ENCODE data around the gene TOGARAM1. TPM values are rescaled to one million over a fixed set of nuclear protein-coding genes. Genes with fewer than 3 reads are reported as not detected.

TOGARAM1 gene
- total RNA-seq, 1 experiment from 2014 or later: 12.9 TPM

DNA sequence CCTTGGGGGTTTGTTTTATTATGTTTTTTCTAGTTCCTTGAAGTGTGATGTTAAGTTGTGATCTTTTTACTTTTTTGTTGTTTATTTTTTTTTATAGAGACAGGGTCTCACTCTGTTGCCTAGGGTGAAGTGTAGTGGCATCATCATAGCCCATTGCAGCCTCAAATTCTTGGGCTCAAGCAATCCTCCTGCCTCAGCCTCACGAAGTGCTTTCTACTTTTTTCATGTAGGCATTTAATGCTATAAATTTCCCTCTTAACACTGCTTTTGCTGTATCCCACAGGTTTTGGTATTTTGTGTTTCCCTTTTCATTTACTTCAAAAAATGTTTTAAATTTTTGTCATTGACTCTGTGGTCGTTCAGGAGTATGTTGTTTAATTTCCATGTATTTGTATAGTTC lies 95.4 kb downstream of the TOGARAM1 start:
- CTCF ChIA-PET: no interaction called here

DNA sequence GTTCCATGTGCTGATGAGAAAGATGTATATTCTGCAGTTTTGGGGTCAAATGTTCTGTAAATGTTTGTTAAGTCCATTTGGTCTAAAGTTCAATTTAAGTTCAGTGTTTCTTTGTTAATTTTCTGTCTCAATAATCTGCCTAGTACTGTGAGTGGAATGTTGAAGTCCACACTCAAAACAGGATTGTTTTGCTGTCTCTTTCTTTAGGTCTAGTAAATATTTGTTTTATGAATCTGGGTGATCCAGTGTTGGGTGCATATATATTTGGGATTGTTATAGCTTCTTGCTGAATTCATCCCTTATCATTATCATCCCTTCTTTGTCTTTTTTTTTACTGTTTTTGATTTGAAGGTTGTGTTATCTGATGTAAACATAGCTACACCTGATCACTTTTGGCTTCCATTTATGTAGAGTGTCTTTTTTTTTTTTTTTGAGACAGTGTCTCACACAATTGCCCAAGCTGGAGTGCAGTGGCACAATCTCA lies 95.9 kb downstream of the TOGARAM1 start:
- Histone ChIP-seq H3F3A (ENCODE audit: insufficient read depth, low read depth) (no peaks in the 10 kb centered on the region), H3K27me3 (ENCODE audit: insufficient read depth, low read depth) (no peaks in the 10 kb centered on the region), H4K20me1 (ENCODE audit: insufficient read depth) (no peaks in the 10 kb centered on the region), H3K4me2 (no peak overlapping the region), H3K27ac (no peak overlapping the region), H3K9me3 (ENCODE audit: insufficient read depth, low read depth) (no peaks in the 10 kb centered on the region), H3K4me1 (replicated peaks; ENCODE audit: insufficient read depth) (no peaks in the 10 kb centered on the region), H3K4me3 (no peak overlapping the region), H2AFZ (no peak overlapping the region), H3K79me2 (ENCODE audit: low read depth) (no peaks in the 10 kb centered on the region), H3K9me2 (ENCODE audit: insufficient read depth) (peaks cover 5% of the 10 kb centered on the region; the same call in 1 of the 2 replicates), H3K36me3 (ENCODE audit: low read depth) (peaks cover 14% of the 10 kb centered on the region; the same call in 1 of the 2 replicates)
- intact Hi-C loops (cut with micrococcal nuclease; ENCODE audit: unreplicated experiment): no loop called here
- DNase-seq: no peak
- TF ChIP-seq, protein P1, sequence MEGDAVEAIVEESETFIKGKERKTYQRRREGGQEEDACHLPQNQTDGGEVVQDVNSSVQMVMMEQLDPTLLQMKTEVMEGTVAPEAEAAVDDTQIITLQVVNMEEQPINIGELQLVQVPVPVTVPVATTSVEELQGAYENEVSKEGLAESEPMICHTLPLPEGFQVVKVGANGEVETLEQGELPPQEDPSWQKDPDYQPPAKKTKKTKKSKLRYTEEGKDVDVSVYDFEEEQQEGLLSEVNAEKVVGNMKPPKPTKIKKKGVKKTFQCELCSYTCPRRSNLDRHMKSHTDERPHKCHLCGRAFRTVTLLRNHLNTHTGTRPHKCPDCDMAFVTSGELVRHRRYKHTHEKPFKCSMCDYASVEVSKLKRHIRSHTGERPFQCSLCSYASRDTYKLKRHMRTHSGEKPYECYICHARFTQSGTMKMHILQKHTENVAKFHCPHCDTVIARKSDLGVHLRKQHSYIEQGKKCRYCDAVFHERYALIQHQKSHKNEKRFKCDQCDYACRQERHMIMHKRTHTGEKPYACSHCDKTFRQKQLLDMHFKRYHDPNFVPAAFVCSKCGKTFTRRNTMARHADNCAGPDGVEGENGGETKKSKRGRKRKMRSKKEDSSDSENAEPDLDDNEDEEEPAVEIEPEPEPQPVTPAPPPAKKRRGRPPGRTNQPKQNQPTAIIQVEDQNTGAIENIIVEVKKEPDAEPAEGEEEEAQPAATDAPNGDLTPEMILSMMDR (conservative IDR thresholded peaks at IDR 0.05): no peak
- no peak for TF ChIP-seq EZH2 (IDR thresholded peaks at IDR 0.05; ENCODE audit: low read depth)
- POLR2A ChIA-PET (ENCODE audit: unreplicated experiment): no interaction called here
- CTCF ChIA-PET: no interaction called here
- no TSS peak for BruUV-seq (replicated peaks)

More for the DNA sequence above, 95.4 kb downstream of the TOGARAM1 start:
- intact Hi-C loops (cut with micrococcal nuclease; ENCODE audit: unreplicated experiment): no loop called here
- Histone ChIP-seq H3K4me1 (replicated peaks; ENCODE audit: insufficient read depth) (no peaks in the 10 kb centered on the region), H3F3A (ENCODE audit: insufficient read depth, low read depth) (no peaks in the 10 kb centered on the region), H4K20me1 (ENCODE audit: insufficient read depth) (no peaks in the 10 kb centered on the region), H3K4me3 (no peak overlapping the region), H3K9me2 (ENCODE audit: insufficient read depth) (peaks cover 5% of the 10 kb centered on the region; the same call in 1 of the 2 replicates), H3K79me2 (ENCODE audit: low read depth) (no peaks in the 10 kb centered on the region), H3K27me3 (ENCODE audit: insufficient read depth, low read depth) (no peaks in the 10 kb centered on the region), H3K27ac (no peak overlapping the region), H3K36me3 (ENCODE audit: low read depth) (peaks cover 14% of the 10 kb centered on the region; the same call in 1 of the 2 replicates), H3K9me3 (ENCODE audit: insufficient read depth, low read depth) (no peaks in the 10 kb centered on the region), H3K4me2 (no peak overlapping the region), H2AFZ (no peak overlapping the region)
- TF ChIP-seq EZH2 (IDR thresholded peaks at IDR 0.05; ENCODE audit: low read depth): no peak
- TF ChIP-seq, protein P1 (conservative IDR thresholded peaks at IDR 0.05): no peak
- no peak for DNase-seq
- no TSS peak for BruUV-seq (replicated peaks)
- POLR2A ChIA-PET (ENCODE audit: unreplicated experiment): no interaction called here

DNA sequence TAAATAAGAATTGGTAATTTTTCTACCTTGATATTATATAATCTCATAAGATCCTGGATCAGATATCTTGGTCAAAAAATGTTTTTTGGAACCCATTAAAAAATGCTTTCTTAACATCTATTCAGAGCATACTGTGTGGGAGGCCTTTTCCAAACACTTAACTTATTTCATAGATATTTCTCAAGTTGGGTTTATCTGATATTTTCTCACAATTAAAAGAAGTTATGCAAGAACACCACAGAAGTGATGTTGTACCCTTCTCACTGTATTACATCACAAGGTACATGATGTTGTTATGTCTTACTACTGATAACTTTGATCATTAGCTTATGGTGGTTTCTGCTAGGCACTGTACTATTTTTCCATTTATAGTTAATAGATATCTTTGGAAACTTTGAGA lies 98.6 kb downstream of the TOGARAM1 start:
- no peak for DNase-seq
- ChIA-PET POLR2A (ENCODE audit: unreplicated experiment) (no interaction called here), CTCF (no interaction called here)
- H3K9me3 ChIP-seq (ENCODE audit: insufficient read depth, low read depth): no peaks in the 10 kb centered on the region
- H4K20me1 ChIP-seq (ENCODE audit: insufficient read depth): no peaks in the 10 kb centered on the region
- no peaks in the 10 kb centered on the region for H3K27me3 ChIP-seq (ENCODE audit: insufficient read depth, low read depth)
- no peaks in the 10 kb centered on the region for H3K4me1 ChIP-seq (replicated peaks; ENCODE audit: insufficient read depth)
- H3F3A ChIP-seq (ENCODE audit: insufficient read depth, low read depth): no peaks in the 10 kb centered on the region
- peaks cover 5% of the 10 kb centered on the region; the same call in 1 of the 2 replicates for H3K9me2 ChIP-seq (ENCODE audit: insufficient read depth)
- BruUV-seq (replicated peaks): no TSS peak
- TF ChIP-seq, protein P1 (conservative IDR thresholded peaks at IDR 0.05): no peak
- TF ChIP-seq EZH2 (IDR thresholded peaks at IDR 0.05; ENCODE audit: low read depth): no peak
- H3K36me3 ChIP-seq (ENCODE audit: low read depth): 0 out of 2 replicates have a peak, but pooled peaks cover 3% of the 10 kb centered on the region
- H3K27ac ChIP-seq: no peak overlapping the region
- no peak overlapping the region for H3K4me3 ChIP-seq
- intact Hi-C loops (cut with micrococcal nuclease; ENCODE audit: unreplicated experiment): no loop called here
- no peak overlapping the region for H2AFZ ChIP-seq
- no peaks in the 10 kb centered on the region for H3K79me2 ChIP-seq (ENCODE audit: low read depth)
- H3K4me2 ChIP-seq: no peak overlapping the region

Measured in PC-9 (cell line).